Stomach (tissue), 4 donors: Measurements from ENCODE around the gene COLEC12.

Experiments
- EP300 ChIP-seq: sonication (generic); formaldehyde crosslinking; IDR thresholded peaks from one replicate; pipeline ENCODE4 v1.6.1; 2017; ENCODE audit warnings: antibody characterized with exemption
- POLR2A ChIP-seq, 4 donors: fragments of 450-650 bp; IDR thresholded peaks; one replicate each; pipeline ENCODE4 v1.6.1; 2016; ENCODE audit warnings: antibody characterized with exemption in 4 of 4, control low read depth in 2 of 4, mild to moderate bottlenecking in 1 of 4, moderate library complexity in 1 of 4
- TF ChIP-seq, protein P1 (sequence below), 7 experiments: fragments of 450-650 bp in 4 of 7; fragments of 200-600 bp in 3 of 7; sonication (generic) in 3 of 7; IDR thresholded peaks; one replicate each; pipeline ENCODE4 v1.5.1; 2016 to 2019; ENCODE audit warnings: antibody characterized with exemption in 7 of 7, control low read depth in 2 of 7, mild to moderate bottlenecking in 1 of 7

DNA sequence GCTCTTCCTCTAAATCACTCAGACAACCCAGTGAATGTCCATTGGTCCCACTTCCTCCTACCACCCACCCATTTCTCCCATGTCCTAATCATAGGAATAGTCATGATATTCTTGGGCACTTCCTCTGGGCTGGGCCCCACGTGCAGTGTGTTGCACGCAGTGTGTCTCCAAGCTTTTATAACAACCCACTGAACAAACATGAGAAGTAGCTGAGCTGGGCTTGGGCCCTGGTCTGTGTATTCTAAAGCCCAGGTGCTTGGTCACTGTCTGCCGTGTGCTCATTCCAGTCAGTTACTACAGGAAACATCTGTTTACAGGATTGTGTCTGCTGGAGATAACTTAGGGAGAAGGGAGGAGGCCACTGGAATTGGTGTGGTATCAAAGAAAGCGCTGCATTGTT is 168.5 kb downstream of the COLEC12 start:
- TF ChIP-seq, protein P1, sequence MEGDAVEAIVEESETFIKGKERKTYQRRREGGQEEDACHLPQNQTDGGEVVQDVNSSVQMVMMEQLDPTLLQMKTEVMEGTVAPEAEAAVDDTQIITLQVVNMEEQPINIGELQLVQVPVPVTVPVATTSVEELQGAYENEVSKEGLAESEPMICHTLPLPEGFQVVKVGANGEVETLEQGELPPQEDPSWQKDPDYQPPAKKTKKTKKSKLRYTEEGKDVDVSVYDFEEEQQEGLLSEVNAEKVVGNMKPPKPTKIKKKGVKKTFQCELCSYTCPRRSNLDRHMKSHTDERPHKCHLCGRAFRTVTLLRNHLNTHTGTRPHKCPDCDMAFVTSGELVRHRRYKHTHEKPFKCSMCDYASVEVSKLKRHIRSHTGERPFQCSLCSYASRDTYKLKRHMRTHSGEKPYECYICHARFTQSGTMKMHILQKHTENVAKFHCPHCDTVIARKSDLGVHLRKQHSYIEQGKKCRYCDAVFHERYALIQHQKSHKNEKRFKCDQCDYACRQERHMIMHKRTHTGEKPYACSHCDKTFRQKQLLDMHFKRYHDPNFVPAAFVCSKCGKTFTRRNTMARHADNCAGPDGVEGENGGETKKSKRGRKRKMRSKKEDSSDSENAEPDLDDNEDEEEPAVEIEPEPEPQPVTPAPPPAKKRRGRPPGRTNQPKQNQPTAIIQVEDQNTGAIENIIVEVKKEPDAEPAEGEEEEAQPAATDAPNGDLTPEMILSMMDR (IDR thresholded peaks at IDR 0.05) = no peak
- TF ChIP-seq EP300 (no peak), POLR2A (IDR thresholded peaks at IDR 0.05) (no peak)
